Ishikawa (cell line): Measurements from ENCODE around the gene RAVER1.

Experiments
- CREB1 ChIP-seq: IDR thresholded peaks from 2 replicates; pipeline ENCODE4 v1.6.1; 2012; ENCODE audit warnings: low read depth
- EGR1 ChIP-seq: IDR thresholded peaks from 2 replicates; pipeline ENCODE4 v1.6.1; 2012
- EP300 ChIP-seq: IDR thresholded peaks from 2 replicates; pipeline ENCODE4 v1.6.1; 2012; ENCODE audit warnings: borderline replicate concordance
- FOXM1 ChIP-seq: IDR thresholded peaks from 2 replicates; pipeline ENCODE4 v1.6.1; 2012; ENCODE audit warnings: low read depth, borderline replicate concordance
- NFIC ChIP-seq: IDR thresholded peaks from 2 replicates; pipeline ENCODE4 v1.6.1; 2012
- RAD21 ChIP-seq: IDR thresholded peaks from 2 replicates; pipeline ENCODE4 v1.6.1; 2012; ENCODE audit warnings: low read depth
- TAF1 ChIP-seq: IDR thresholded peaks from 2 replicates; pipeline ENCODE4 v1.6.1; 2012; ENCODE audit warnings: low read depth, mild to moderate bottlenecking
- TCF12 ChIP-seq: IDR thresholded peaks from 2 replicates; pipeline ENCODE4 v1.6.1; 2012; ENCODE audit warnings: low read depth
- YY1 ChIP-seq: IDR thresholded peaks from 2 replicates; pipeline ENCODE4 v1.6.1; 2012; ENCODE audit warnings: low read depth
- TF ChIP-seq, protein P1 (sequence below): IDR thresholded peaks from 2 replicates; pipeline ENCODE4 v1.6.1; 2012

DNA sequence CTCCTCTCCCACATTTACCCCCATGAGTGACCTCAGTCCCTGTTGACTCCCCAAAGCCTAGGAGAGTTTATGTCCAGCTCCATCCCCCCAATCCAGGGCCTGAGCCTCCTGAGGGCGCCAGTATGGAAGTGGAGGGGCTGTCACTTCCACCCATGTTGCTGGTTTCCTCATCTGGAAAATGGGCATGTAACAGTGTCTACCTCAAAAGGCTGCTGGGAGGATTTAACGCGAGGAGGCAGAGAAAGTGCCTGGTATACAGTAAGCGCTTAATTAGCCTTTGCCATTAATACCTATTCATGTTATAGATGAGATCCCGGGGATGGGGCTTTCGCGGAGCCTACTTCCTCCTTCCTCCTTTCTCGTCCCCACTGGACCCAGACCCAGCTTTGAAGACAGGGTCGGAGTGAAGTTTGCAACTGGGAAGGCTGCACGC, 46.6 kb upstream of the RAVER1 start:
- TF ChIP-seq EGR1 (no peak), RAD21 (no peak), EP300 (no peak), TAF1 (no peak), NFIC (no peak), FOXM1 (no peak), TCF12 (no peak), CREB1 (no peak), YY1 (no peak)
- TF ChIP-seq, protein P1, sequence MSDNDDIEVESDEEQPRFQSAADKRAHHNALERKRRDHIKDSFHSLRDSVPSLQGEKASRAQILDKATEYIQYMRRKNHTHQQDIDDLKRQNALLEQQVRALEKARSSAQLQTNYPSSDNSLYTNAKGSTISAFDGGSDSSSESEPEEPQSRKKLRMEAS = no peak
